B cell (primary cell): ENCODE measurements around the gene HYAL2. TPM values are rescaled to one million over a fixed set of nuclear protein-coding genes. Genes with fewer than 3 reads are reported as not detected.

Experiments used
- ATAC-seq: fragments of 200-7000 bp; cut with Tn5 transposase; one replicate; pipeline ENCODE4 v1.10.0; 2021; ENCODE audit warnings: low read depth, mild to moderate bottlenecking, moderate number of reproducible peaks, moderate library complexity
- CTCF ChIA-PET: fragments of 350-600 bp; sonication (Branson Sonifier 250); formaldehyde crosslinking; loops from one replicate; lab custom pipeline; 2021; ENCODE audit warnings: antibody characterized with exemption, inconsistent platforms; lab: Charles Lee
- POLR2A ChIA-PET: fragments of 350-600 bp; sonication (Branson Sonifier 250); formaldehyde crosslinking; loops from one replicate; lab custom pipeline; 2021; ENCODE audit warnings: antibody characterized with exemption; lab: Charles Lee
- DNase-seq: peaks from one replicate; pipeline ENCODE4 v3.0.0; 2013
- H2AFZ ChIP-seq: 2 replicates; pipeline ENCODE4 v1.6.1; 2012; ENCODE audit warnings: mild to moderate bottlenecking, low read depth, low read length; ENCODE audit not compliant: insufficient read depth, poor library complexity, severe bottlenecking
- H3K27ac ChIP-seq, 2 donors: 1 replicate in 1 of 2; 2 replicates in 1 of 2; pipeline ENCODE4 v1.5.1; 2012 to 2013; ENCODE audit warnings: low read length in 2 of 2, mild to moderate bottlenecking in 2 of 2, moderate library complexity in 1 of 2
- H3K27me3 ChIP-seq, 4 experiments: fragments of 200-600 bp in 1 of 4; sonication (generic) in 1 of 4; replicated peaks in 1 of 4; 1 replicate in 2 of 4; 2 replicates in 2 of 4; pipeline versions ENCODE4 v1.6.1 to v1.7.0; 2013 to 2016; ENCODE audit warnings: low read length in 3 of 4, mild to moderate bottlenecking in 2 of 4, mixed read lengths in 1 of 4, moderate library complexity in 1 of 4; ENCODE audit not compliant: insufficient read depth in 4 of 4, control insufficient read depth in 3 of 4; ENCODE audit errors: control extremely low read depth in 1 of 4
- H3K36me3 ChIP-seq, 2 experiments: replicated peaks in 1 of 2; 1 replicate in 1 of 2; 2 replicates in 1 of 2; pipeline versions ENCODE4 v1.6.1 to v1.7.1; 2013; ENCODE audit warnings: low read length in 1 of 2; ENCODE audit not compliant: insufficient read depth in 2 of 2, control insufficient read depth in 1 of 2; ENCODE audit errors: control extremely low read depth in 1 of 2, extremely low read depth in 1 of 2
- H3K4me1 ChIP-seq, 2 donors: fragments of 200-600 bp in 1 of 2; sonication (generic) in 1 of 2; 1 replicate in 1 of 2; 2 replicates in 1 of 2; pipeline versions ENCODE4 v1.5.1 to v1.6.1; 2013 to 2017; ENCODE audit warnings: low read length in 2 of 2; ENCODE audit not compliant: control insufficient read depth in 2 of 2, insufficient read depth in 2 of 2
- H3K4me2 ChIP-seq: replicated peaks from 2 replicates; pipeline ENCODE3; 2012; ENCODE audit warnings: mild to moderate bottlenecking, low read depth, low read length; ENCODE audit not compliant: poor library complexity, severe bottlenecking
- H3K4me3 ChIP-seq, 5 experiments: fragments of 200-600 bp in 1 of 5; sonication (generic) in 1 of 5; 1 replicate in 3 of 5; 2 replicates in 2 of 5; pipeline versions ENCODE4 v1.5.1 to v1.7.0; 2011 to 2016; ENCODE audit warnings: low read length in 4 of 5, mild to moderate bottlenecking in 4 of 5, low read depth in 2 of 5, control low read depth in 1 of 5, moderate library complexity in 1 of 5; ENCODE audit not compliant: insufficient read depth in 1 of 5; ENCODE audit errors: control extremely low read depth in 1 of 5, extremely low read depth in 1 of 5
- H3K79me2 ChIP-seq: fragments of 200-600 bp; sonication (generic); one replicate; pipeline ENCODE4 v1.6.0; 2016; ENCODE audit warnings: low read length; ENCODE audit not compliant: control insufficient read depth, insufficient read depth
- H3K9ac ChIP-seq: fragments of 200-600 bp; sonication (generic); 2 replicates; pipeline ENCODE4 v1.6.1; 2017; ENCODE audit warnings: mild to moderate bottlenecking, low read length, moderate library complexity
- H3K9me3 ChIP-seq, 3 donors: one replicate each; pipeline versions ENCODE4 v1.6.1 to v1.7.1; 2013; ENCODE audit warnings: low read length in 2 of 3; ENCODE audit not compliant: control insufficient read depth in 2 of 3, insufficient read depth in 1 of 3; ENCODE audit errors: control extremely low read depth in 1 of 3
- H4K20me1 ChIP-seq: 2 replicates; pipeline ENCODE4 v1.6.0; 2012; ENCODE audit warnings: mild to moderate bottlenecking, low read length; ENCODE audit not compliant: insufficient read depth, control insufficient read depth, poor library complexity, severe bottlenecking
- H3K27ac Mint-ChIP-seq: one replicate; pipeline ENCODE4 v1.8.0; 2021; ENCODE audit warnings: mixed read lengths
- H3K27me3 Mint-ChIP-seq: one replicate; pipeline ENCODE4 v1.8.0; 2021; ENCODE audit warnings: mixed read lengths
- H3K4me1 Mint-ChIP-seq: one replicate; pipeline ENCODE4 v1.8.0; 2021; ENCODE audit warnings: mixed read lengths
- H3K4me3 Mint-ChIP-seq: one replicate; pipeline ENCODE4 v1.8.0; 2021; ENCODE audit warnings: mixed read lengths
- H3K9me3 Mint-ChIP-seq: one replicate; pipeline ENCODE4 v1.8.0; 2022; ENCODE audit warnings: mixed read lengths; ENCODE audit not compliant: insufficient read depth
- CTCF ChIP-seq: fragments of 200-600 bp; IDR thresholded peaks from one replicate; pipeline ENCODE4 v1.8.0; 2022; ENCODE audit warnings: antibody characterized with exemption, mild to moderate bottlenecking
- EZH2 ChIP-seq: IDR thresholded peaks from 2 replicates; pipeline ENCODE4 v1.6.1; 2012; ENCODE audit warnings: borderline replicate concordance, low read depth, mild to moderate bottlenecking, moderate library complexity, low read length; ENCODE audit not compliant: insufficient read depth, poor library complexity, severe bottlenecking
- WGBS: methylation state at CpG from one replicate; pipeline ENCODE4 v1.1.5; 2013; ENCODE audit warnings: missing lambda C conversion rate; ENCODE audit not compliant: insufficient coverage; 5-methylcytosine and 5-hydroxymethylcytosine counted together
- intact Hi-C: fragments of 100-400 bp; cut with micrococcal nuclease; formaldehyde crosslinking; loops from one replicate; pipeline ENCODE4 v1.10.0; 2022
- polyA plus RNA-seq: library from polyadenylated mRNA; depleted of rRNA; stranded (reverse); fragments of >200 nt; gene quantifications from 2 replicates; pipeline ENCODE4 v1.2.3, GENCODE V29; 2012
- total RNA-seq, 2 donors: library from RNA; stranded (reverse); fragments of 120-200 nt in 1 of 2; gene quantifications; 1 replicate in 1 of 2; 2 replicates in 1 of 2; pipeline versions ENCODE4 v1.2.3 to v1.2.4, GENCODE V29; 2013 to 2022

HYAL2 gene
- total and polyA plus RNA-seq, 2 donors (not counting 1 experiment from before 2014, with no cell fraction given) = 4.2 to 5.1 TPM

DNA sequence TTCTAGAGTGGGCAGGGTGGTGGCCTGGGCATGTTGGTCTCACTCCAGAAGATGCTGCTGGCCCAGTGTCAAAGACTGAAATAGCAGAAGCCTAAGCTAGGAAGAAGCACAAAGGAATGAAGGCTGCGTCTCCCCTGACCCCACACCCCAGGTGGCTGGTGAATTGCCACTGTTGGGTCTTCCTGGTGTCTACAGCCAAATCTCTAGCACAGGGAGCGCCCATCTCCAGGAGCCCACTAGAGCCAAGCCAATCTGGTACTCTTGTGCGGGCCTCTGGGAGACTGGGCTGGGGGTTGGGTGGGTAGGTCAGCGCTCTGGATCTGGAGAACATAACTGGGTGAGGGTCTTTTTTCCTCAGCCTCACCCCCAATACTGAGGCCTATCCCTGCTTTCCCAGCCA, 4.6 kb upstream of the HYAL2 start:
- intact Hi-C loops = no loop called here
- ChIA-PET POLR2A (interaction anchor here (1.9 to 2.9 kb wide), 4 partner anchors 10 to 28 kb away, joined by 6 to 27 read pairs (median 8); partner anchors contain the start of genes CYB561D2, HYAL3, NAA80 and NPRL2), CTCF (interaction anchor here (0.9 to 3.4 kb wide), 5 partner anchors 8 to 132 kb away, joined by 3 to 20 read pairs (median 5); partner anchors contain the start of genes HYAL3 and NAA80)
- Mint-ChIP-seq H3K4me3 (peak overlapping the region; percentile 95), H3K4me1 (peaks cover 31% of the 10 kb centered on the region), H3K27me3 (no peaks in the 10 kb centered on the region), H3K27ac (peak overlapping the region; percentile 15), H3K9me3 (no peaks in the 10 kb centered on the region)
- peak overlapping the region in 1 of 2 donors; percentile 90 for H3K27ac ChIP-seq
- peak overlapping the region; percentile 30 to 98 (median 87) for H3K4me3 ChIP-seq
- H3K9me3 ChIP-seq = no peaks in the 10 kb centered on the region
- peak overlapping the region; percentile 87 for H3K9ac ChIP-seq
- 80% methylated on average over 1 of the region's 4 CpGs for WGBS
- ATAC-seq = no peak
- TF ChIP-seq CTCF (no peak), EZH2 (no peak)
- peaks cover 0 to 48% of the 10 kb centered on the region in 2 experiments for H3K36me3 ChIP-seq
- peaks cover 35% of the 10 kb centered on the region for H3K79me2 ChIP-seq
- H3K27me3 ChIP-seq = no peaks in the 10 kb centered on the region
- peaks cover 25% of the 10 kb centered on the region for H4K20me1 ChIP-seq
- H3K4me2 ChIP-seq = peak overlapping the region; percentile 99
- DNase-seq = no peak
- peaks cover 15 to 29% of the 10 kb centered on the region in 2 donors for H3K4me1 ChIP-seq
- no peak overlapping the region for H2AFZ ChIP-seq

DNA sequence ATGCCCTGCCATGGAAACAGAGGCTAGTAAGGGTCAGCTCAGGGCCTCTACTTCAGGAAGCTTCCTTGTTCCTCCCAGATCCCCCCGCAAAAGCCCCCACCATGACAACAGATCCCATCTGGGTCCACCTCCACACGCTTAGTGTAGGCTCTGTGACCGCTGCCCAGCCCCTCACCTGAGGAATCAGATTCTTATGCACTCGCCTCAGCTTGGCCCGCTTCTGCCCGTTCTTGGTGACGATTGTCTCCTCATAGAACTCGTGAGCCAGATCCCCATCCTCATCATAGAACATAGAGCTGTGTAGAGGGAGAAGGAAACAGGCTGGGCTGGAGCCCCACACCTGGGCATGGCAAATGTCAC, 3.6 kb upstream of the HYAL2 start:
- Histone ChIP-seq H3K4me2 (no peak overlapping the region), H2AFZ (no peak overlapping the region), H3K27ac (no peak overlapping the region), H3K4me3 (no peak overlapping the region), H3K79me2 (peaks cover 26% of the 10 kb centered on the region), H3K9me3 (peaks cover 0 to 3% (median 0%) of the 10 kb centered on the region in 3 donors), H3K9ac (no peak overlapping the region), H4K20me1 (peaks cover 15% of the 10 kb centered on the region), H3K4me1 (peaks cover 19 to 35% of the 10 kb centered on the region in 2 donors), H3K36me3 (peaks cover 0 to 38% of the 10 kb centered on the region in 2 experiments), H3K27me3 (no peaks in the 10 kb centered on the region)
- DNase-seq = no peak
- Mint-ChIP-seq H3K27ac (no peak overlapping the region), H3K4me1 (peaks cover 33% of the 10 kb centered on the region), H3K9me3 (no peaks in the 10 kb centered on the region), H3K27me3 (no peaks in the 10 kb centered on the region), H3K4me3 (peak overlapping the region; percentile 26)
- ChIA-PET CTCF (interaction anchor here (3.2 to 3.4 kb wide), 2 partner anchors 11 to 27 kb away, joined by 11 to 20 read pairs; partner anchors contain the start of genes HYAL3 and NAA80), POLR2A (interaction anchor here (1.2 to 2.6 kb wide), 2 partner anchors 11 to 24 kb away, joined by 3 to 7 read pairs; partner anchors contain the start of genes CYB561D2 and NPRL2)
- ATAC-seq = no peak
- TF ChIP-seq CTCF (no peak), EZH2 (no peak)
- intact Hi-C loops = no loop called here
- WGBS = 87% methylated on average over 3 of the region's 8 CpGs
